ENCODE results near the gene ACOXL. TPM values are rescaled to one million over a fixed set of nuclear protein-coding genes. Genes with fewer than 3 reads are reported as not detected.

The ACOXL gene
- total and polyA plus RNA-seq, 10 of the 15 experiments (the other 5 are each of a cell fraction or from before 2014, with no cell fraction given), result 0.05 to 1.3 (median 0.71) TPM

- Histone ChIP-seq H3K79me2 (ENCODE audit: control insufficient read depth, insufficient read depth, low read length) (peaks cover 3% of the 10 kb centered on the region; the same call in 1 of the 2 replicates), H3K9ac (ENCODE audit: control insufficient read depth, insufficient read depth, low read length) (no peak overlapping the region), H3K27ac (ENCODE audit: control insufficient read depth, insufficient read depth) (no peak overlapping the region), H3K36me3 (ENCODE audit: control insufficient read depth in 2 of 2, insufficient read depth in 2 of 2, low read length in 1 of 2) (peaks cover 0 to 7% of the 10 kb centered on the region in 2 experiments; a peak in 2 of 4 replicates), H3K27me3 (replicated peaks in 1 of 2; ENCODE audit: control insufficient read depth in 2 of 2, insufficient read depth in 2 of 2, low read length in 1 of 2) (no peaks in the 10 kb centered on the region; a peak in 1 of 4 replicates), H4K20me1 (ENCODE audit: control insufficient read depth, insufficient read depth) (peaks cover 5% of the 10 kb centered on the region), H3K4me2 (ENCODE audit: control insufficient read depth, insufficient read depth) (no peak overlapping the region), H3K4me1 (ENCODE audit: control insufficient read depth, insufficient read depth, low read length) (no peaks in the 10 kb centered on the region), H3K9me3 (replicated peaks; ENCODE audit: control insufficient read depth, insufficient read depth, low read length) (no peaks in the 10 kb centered on the region), H2AFZ (ENCODE audit: control insufficient read depth, low read depth, low read length) (no peak overlapping the region), H3K4me3 (no peak overlapping the region)
- no peak for DNase-seq (ENCODE audit: low read depth, low spot score)
- WGBS (ENCODE audit: insufficient coverage, insufficient replicate concordance, low lambda C conversion rate, missing lambda C conversion rate), result 49% methylated on average over 3 of the region's 3 CpGs
- no peak; the same call in 2 of the 3 replicates for ATAC-seq
- intact Hi-C loops (cut with micrococcal nuclease; ENCODE audit: unreplicated experiment) (no loop called here), in situ Hi-C loops (cut with MboI) (no loop called here)
- ChIA-PET POLR2A (no interaction called here), RAD21 (ENCODE audit: unreplicated experiment) (no interaction called here), CTCF (no interaction called here), SMC1A (ENCODE audit: uncharacterized antibody, unreplicated experiment) (no interaction called here)
- TF ChIP-seq ZNF274 (IDR thresholded peaks at IDR 0.05; ENCODE audit: insufficient read depth, insufficient read length) (no peak), STAT3 (IDR thresholded peaks at IDR 0.05; ENCODE audit: low read depth, low read length) (no peak), STAT1 (conservative IDR thresholded peaks at IDR 0.05) (no peak), WRNIP1 (IDR thresholded peaks at IDR 0.05; ENCODE audit: borderline replicate concordance, low read depth, low read length) (no peak), MEF2B (IDR thresholded peaks at IDR 0.05; ENCODE audit: partially characterized antibody, poor library complexity, severe bottlenecking) (no peak), ZNF217 (IDR thresholded peaks at IDR 0.05) (no peak), BCLAF1 (IDR thresholded peaks at IDR 0.05) (no peak), SMAD1 (IDR thresholded peaks at IDR 0.05; ENCODE audit: low read depth, partially characterized antibody) (no peak), E2F8 (IDR thresholded peaks at IDR 0.05; ENCODE audit: low read depth, partially characterized antibody) (no peak), CBFB (IDR thresholded peaks at IDR 0.05; ENCODE audit: low read depth) (no peak), JUNB (IDR thresholded peaks at IDR 0.05) (no peak), RBBP5 (conservative IDR thresholded peaks at IDR 0.05) (no peak), BHLHE40 (IDR thresholded peaks at IDR 0.05; ENCODE audit: borderline replicate concordance in 1 of 2, low read depth in 2 of 2, low read length in 1 of 2) (no peak), HCFC1 (IDR thresholded peaks at IDR 0.05; ENCODE audit: low read length) (no peak)
- no TSS peak for BruUV-seq (replicated peaks)
- no peak for FAIRE-seq
Measured at GRCh38 chr2:111135237-111135909, 403.0 kb downstream of the ACOXL start.

Data from GM12878 (cell line).